ENCODE data around the gene IFIT1.

- TF ChIP-seq CTCF (IDR thresholded peaks at IDR 0.05; ENCODE audit: poor library complexity): no peak
- no peak for TF ChIP-seq EZH2phosphoT487 (IDR thresholded peaks at IDR 0.05; ENCODE audit: low read depth, severe bottlenecking, unreplicated experiment)
- no peak for TF ChIP-seq EZH2 (IDR thresholded peaks at IDR 0.05; ENCODE audit: borderline replicate concordance)
Measured at GRCh38 chr10:89388806-89389205, 3.6 kb upstream of the IFIT1 start.

All from hepatocyte (in vitro differentiated cells).